ENCODE results near the gene MAP3K5. TPM values are rescaled to one million over a fixed set of nuclear protein-coding genes. Genes with fewer than 3 reads are reported as not detected.

The MAP3K5 gene
- total and polyA plus RNA-seq, 9 of the 15 experiments (the other 6 are each of a cell fraction or from before 2014, with no cell fraction given) = 2.2 to 13.0 (median 9.9) TPM

GRCh38 chr6:136766274-136766673 is 26.0 kb downstream of the MAP3K5 start:
- Histone ChIP-seq H3K4me2 (ENCODE audit: insufficient read depth, low read length) (no peak overlapping the region), H3K4me3 (no peak overlapping the region), H3K9me3 (replicated peaks; ENCODE audit: control insufficient read depth, insufficient read depth, low read depth, low read length) (no peaks in the 10 kb centered on the region), H3K27me3 (ENCODE audit: control insufficient read depth in 2 of 2, insufficient read depth in 2 of 2, low read length in 2 of 2) (no peaks in the 10 kb centered on the region), H3K9ac (ENCODE audit: insufficient read depth in 1 of 2, low read depth in 2 of 2, low read length in 2 of 2) (no peak overlapping the region), H3K27ac (ENCODE audit: extremely low read depth, low read depth, low read length) (no peak overlapping the region), H3K9me1 (ENCODE audit: control insufficient read depth, insufficient read depth, low read length) (no peaks in the 10 kb centered on the region), H2AFZ (ENCODE audit: low read depth, low read length) (no peak overlapping the region), H3K79me2 (ENCODE audit: control insufficient read depth, insufficient read depth, low read length) (peaks cover 94% of the 10 kb centered on the region), H3K36me3 (ENCODE audit: control insufficient read depth, insufficient read depth, low read length) (no peaks in the 10 kb centered on the region), H4K20me1 (replicated peaks; ENCODE audit: control insufficient read depth, insufficient read depth, low read length) (no peaks in the 10 kb centered on the region), H3K4me1 (replicated peaks in 1 of 2; ENCODE audit: control insufficient read depth in 2 of 2, insufficient read depth in 2 of 2, low read length in 2 of 2) (peaks cover 2 to 51% of the 10 kb centered on the region in 2 experiments; a peak in 4 of 5 replicates)
- in situ Hi-C loops (cut with MboI) (no loop called here), intact Hi-C loops (cut with micrococcal nuclease) (no loop called here)
- no peak for FAIRE-seq
- BruUV-seq (replicated peaks) = no TSS peak
- POLR2A ChIA-PET = interaction anchor here (2.0 kb wide), 1 partner anchor 9 kb away, joined by 6 read pairs; no protein-coding TSS in a partner anchor
- no peak for DNase-seq (ENCODE audit: extremely low read depth in 1 of 4, low spot score in 3 of 4)
- WGBS (ENCODE audit: insufficient coverage, low coverage, missing lambda C conversion rate) = 25% methylated on average over 3 of the region's 3 CpGs
- CTCF ChIA-PET (ENCODE audit: low intra/inter-chr PET ratio) = no interaction called here
- ATAC-seq = no peak
- TF ChIP-seq NCOA2 (IDR thresholded peaks at IDR 0.05; ENCODE audit: partially characterized antibody in 2 of 2) = no peak
- no peak for TF ChIP-seq RBM25 (IDR thresholded peaks at IDR 0.05; ENCODE audit: low read depth, low read length, severe bottlenecking)
- no peak for TF ChIP-seq CEBPZ (IDR thresholded peaks at IDR 0.05; ENCODE audit: borderline replicate concordance, low read depth, low read length)
- no peak for TF ChIP-seq KLF10 (CRISPR knock-in tag; IDR thresholded peaks at IDR 0.05)
- TF ChIP-seq KHSRP (IDR thresholded peaks at IDR 0.05) = no peak
- no peak for TF ChIP-seq ZBTB34 (CRISPR knock-in tag; IDR thresholded peaks at IDR 0.05)
- TF ChIP-seq ZFP30 (CRISPR knock-in tag; IDR thresholded peaks at IDR 0.05; ENCODE audit: borderline replicate concordance) = no peak
- no peak for TF ChIP-seq ZNF431 (CRISPR knock-in tag; IDR thresholded peaks at IDR 0.05)
- no peak for TF ChIP-seq TEAD4 (IDR thresholded peaks at IDR 0.05; ENCODE audit: low read length)
- no peak for TF ChIP-seq TEAD4 (CRISPR knock-in tag; IDR thresholded peaks at IDR 0.05; ENCODE audit: borderline replicate concordance)
- TF ChIP-seq RNF2 (IDR thresholded peaks at IDR 0.05) = no peak
- no peak for TF ChIP-seq PCBP2 (IDR thresholded peaks at IDR 0.05; ENCODE audit: low read depth, low read length, poor library complexity, severe bottlenecking)
- TF ChIP-seq MAZ (CRISPR knock-in tag; conservative IDR thresholded peaks at IDR 0.05 in 1 of 2, IDR thresholded peaks at IDR 0.05 in 1 of 2) = no peak
- no peak for TF ChIP-seq NELFE (IDR thresholded peaks at IDR 0.05; ENCODE audit: insufficient read depth, insufficient read length)
- TF ChIP-seq DDX20 (tag; IDR thresholded peaks at IDR 0.05; ENCODE audit: low read depth) = no peak
